Pons (tissue), 1 donor: ENCODE measurements around the gene NFYA.
"Not testable (repeated sequence)": the region's sequence is repeated elsewhere in the genome, so short reads cannot be mapped to it uniquely, and the experiment has no call there.

Experiments
- DNase-seq: peaks from one replicate; pipeline ENCODE4 v3.0.0-alpha.2; 2016; ENCODE audit warnings: low spot score

NFYA gene

DNA sequence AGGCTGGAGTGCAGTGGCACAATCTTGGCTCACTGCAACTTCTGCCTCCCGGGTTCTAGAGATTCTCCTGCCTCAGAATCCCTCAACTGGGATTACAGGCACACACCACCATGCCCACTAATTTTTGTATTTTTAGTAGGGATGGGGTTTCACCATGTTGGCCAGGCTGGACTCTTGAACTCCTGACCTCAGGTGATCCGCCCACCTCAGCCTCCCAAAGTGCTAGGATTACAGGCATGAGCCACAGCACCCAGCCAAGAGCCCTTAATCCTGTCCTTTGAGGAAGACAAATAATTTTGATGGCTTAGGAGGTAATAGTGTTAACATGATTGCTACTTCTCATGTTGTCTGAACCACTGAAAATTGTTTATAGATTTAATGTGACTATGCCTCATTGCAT, 42.3 kb downstream of the NFYA start:
- not testable (repeated sequence) for DNase-seq

DNA sequence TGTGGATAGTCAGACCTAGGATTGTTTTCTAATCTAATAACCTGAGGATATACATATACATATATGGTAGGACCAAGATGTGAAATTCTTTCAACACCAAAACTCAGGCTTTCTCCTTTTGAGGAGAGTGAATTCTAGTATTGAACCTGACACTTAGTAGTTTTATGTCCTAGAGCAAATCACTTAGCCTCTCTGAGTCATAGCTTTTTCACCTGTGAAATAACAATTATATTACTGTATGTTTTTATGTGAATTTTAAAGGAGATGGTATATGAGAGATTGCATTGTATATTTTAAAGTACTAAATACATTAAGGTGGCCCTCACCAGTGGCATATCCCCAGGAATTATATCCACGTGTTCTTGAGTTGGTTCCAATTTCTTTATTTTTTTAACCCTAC, 46.7 kb downstream of the NFYA start:
- DNase-seq = no peak

GRCh38 chr6:41120058-41120457, 47.3 kb downstream of the NFYA start:
- DNase-seq = no peak

GRCh38 chr6:41122373-41122772, 49.6 kb downstream of the NFYA start:
- DNase-seq = no peak

DNA sequence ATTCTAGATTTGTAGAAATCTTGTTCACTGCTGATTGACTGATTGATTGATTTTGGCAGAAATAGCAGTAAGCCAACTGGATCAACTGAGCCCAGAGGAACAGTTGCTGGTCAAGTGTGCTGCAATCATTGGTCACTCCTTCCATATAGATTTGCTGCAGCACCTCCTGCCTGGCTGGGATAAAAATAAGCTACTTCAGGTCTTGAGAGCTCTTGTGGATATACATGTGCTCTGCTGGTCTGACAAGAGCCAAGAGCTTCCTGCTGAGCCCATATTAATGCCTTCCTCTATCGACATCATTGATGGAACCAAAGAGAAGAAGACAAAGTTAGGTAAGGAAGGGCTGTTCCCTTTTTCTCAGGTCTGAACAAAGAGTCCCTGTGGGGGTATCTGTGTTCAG, 50.1 kb downstream of the NFYA start:
- DNase-seq = no peak

GRCh38 chr6:41125282-41125681, 52.5 kb downstream of the NFYA start:
- DNase-seq = no peak

DNA sequence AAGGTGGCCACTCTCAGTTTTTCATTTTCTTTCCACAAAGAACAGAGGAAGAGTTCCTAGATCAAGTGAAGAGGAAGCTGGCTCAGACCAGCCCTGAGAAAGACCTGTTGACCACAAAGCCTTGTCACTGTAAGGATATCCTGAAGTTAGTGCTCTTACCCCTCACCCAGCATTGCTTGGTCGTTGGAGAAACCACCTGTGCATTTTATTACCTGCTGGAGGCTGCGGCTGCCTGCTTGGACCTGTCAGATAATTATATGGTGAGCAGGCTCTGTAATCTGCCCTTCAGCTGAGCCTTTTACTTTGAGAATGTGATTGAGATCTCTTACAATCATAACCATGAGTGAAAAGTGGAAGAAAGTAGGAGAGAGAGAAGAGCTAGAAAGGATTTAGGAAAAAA, 59.5 kb downstream of the NFYA start:
- no peak for DNase-seq

DNA sequence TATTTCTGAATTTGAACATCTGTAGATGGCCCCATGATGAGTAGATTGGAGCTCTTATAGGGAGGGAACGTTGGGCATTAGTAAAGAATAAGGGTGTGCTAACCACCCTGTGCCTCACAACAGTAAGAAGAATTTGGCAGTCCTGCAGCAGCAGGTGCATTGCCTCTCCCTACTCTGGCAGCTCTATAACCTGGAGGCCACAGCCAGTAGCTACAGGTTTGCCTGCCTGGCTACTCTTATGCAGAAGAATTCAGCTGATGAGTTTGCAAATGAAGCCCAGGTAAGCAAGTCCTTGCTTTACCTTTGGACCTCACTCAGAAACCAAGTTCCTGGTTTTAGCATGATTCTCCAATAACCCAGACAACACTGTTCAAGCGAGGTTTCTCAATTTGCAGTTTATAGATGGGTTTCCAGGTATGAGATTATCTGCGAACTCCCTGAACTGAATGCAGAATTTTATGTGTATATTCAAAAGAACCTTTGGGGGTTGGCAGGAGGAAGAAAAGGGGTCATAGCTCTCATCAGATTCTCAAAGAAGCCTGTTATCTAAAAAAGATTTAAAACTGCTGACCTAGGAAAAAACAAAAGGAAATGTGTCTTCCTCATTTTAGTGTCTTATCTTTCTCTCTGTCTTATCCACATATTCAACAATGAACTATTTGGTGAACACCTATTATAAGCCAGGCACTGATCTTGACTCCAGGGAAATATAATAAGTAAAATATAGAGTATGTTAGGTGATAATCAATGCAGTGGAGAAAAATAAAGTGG, 62.5 kb downstream of the NFYA start:
- no peak for DNase-seq

GRCh38 chr6:41136911-41137310, 64.1 kb downstream of the NFYA start:
- no peak for DNase-seq

- DNase-seq = no peak
These were observed 75.1 kb downstream of the NFYA start for GRCh38 chr6:41147917-41148316.
